Sigmoid colon (tissue), 7 donors: ENCODE results near the gene NOS1AP. TPM values are rescaled to one million over a fixed set of nuclear protein-coding genes. Genes with fewer than 3 reads are reported as not detected.

ENCODE experiments used
- DNase-seq: peaks from one replicate; pipeline ENCODE4 v3.0.0-alpha.2; 2019
- H3K27ac ChIP-seq, 4 donors: fragments of 200-600 bp; sonication (generic); one replicate each; pipeline ENCODE4 v1.5.1; 2016 to 2019; ENCODE audit warnings: mild to moderate bottlenecking in 1 of 4
- H3K27me3 ChIP-seq, 3 donors: fragments of 200-600 bp; sonication (generic); one replicate each; pipeline ENCODE4 v1.5.1; 2019; ENCODE audit warnings: mild to moderate bottlenecking in 1 of 3
- H3K36me3 ChIP-seq, 4 donors: fragments of 200-600 bp; sonication (generic); one replicate each; pipeline ENCODE4 v1.5.1; 2016 to 2019
- H3K4me1 ChIP-seq, 4 donors: fragments of 200-600 bp; sonication (generic); one replicate each; pipeline ENCODE4 v1.5.1; 2017 to 2019
- H3K4me3 ChIP-seq, 4 donors: fragments of 200-600 bp; sonication (generic); one replicate each; pipeline ENCODE4 v1.5.1; 2017 to 2019; ENCODE audit warnings: mild to moderate bottlenecking in 2 of 4, moderate library complexity in 1 of 4
- H3K9me3 ChIP-seq, 4 donors: fragments of 200-600 bp in 3 of 4; sonication (generic) in 3 of 4; one replicate each; pipeline versions ENCODE4 v1.5.1 to v1.6.1; 2013 to 2019
- CTCF ChIP-seq, 4 experiments: fragments of 450-650 bp in 3 of 4; fragments of 200-600 bp in 1 of 4; IDR thresholded peaks; one replicate each; pipeline ENCODE4 v1.5.1; 2016 to 2019; ENCODE audit warnings: antibody characterized with exemption in 4 of 4, mild to moderate bottlenecking in 3 of 4, moderate library complexity in 2 of 4
- EP300 ChIP-seq, 4 donors: sonication (generic); formaldehyde crosslinking; IDR thresholded peaks; one replicate each; pipeline ENCODE4 v1.6.1; 2017; ENCODE audit warnings: antibody characterized with exemption in 4 of 4
- POLR2A ChIP-seq, 2 donors: fragments of 450-650 bp; IDR thresholded peaks; one replicate each; pipeline ENCODE4 v1.6.1; 2016; ENCODE audit warnings: antibody characterized with exemption in 2 of 2, mild to moderate bottlenecking in 2 of 2, moderate library complexity in 2 of 2
- POLR2AphosphoS5 ChIP-seq, 4 donors: sonication (generic); formaldehyde crosslinking; IDR thresholded peaks; one replicate each; pipeline ENCODE4 v1.6.1; 2017; ENCODE audit warnings: antibody characterized with exemption in 4 of 4
- WGBS, 2 donors: extraction: QIAGEN DNeasy Blood & Tissue Kit; methylation state at CpG; one replicate each; pipeline ENCODE4 v1.1.7; 2013; 5-methylcytosine and 5-hydroxymethylcytosine counted together
- intact Hi-C: fragments of 100-400 bp; cut with DNase I; formaldehyde crosslinking; loops from one replicate; pipeline ENCODE4 v1.15.1; 2023
- polyA plus RNA-seq, 3 donors: library from polyadenylated mRNA; stranded (reverse); fragments of 200-250 nt; gene quantifications; one replicate each; pipeline ENCODE4 v1.2.3, GENCODE V29; 2013
- total RNA-seq, 4 donors: library from RNA; depleted of rRNA; stranded (reverse); fragments of >200 nt; gene quantifications; one replicate each; pipeline ENCODE4 v1.1.0, GENCODE V29; 2016
- donor health status: healthy with polysubstance abuse.
- donor health status: Bipolar disorder and iron deficiency.
- donor health status: healthy.

The NOS1AP gene
- total and polyA plus RNA-seq, 7 donors = 1.2 to 11.9 (median 4.6) TPM

- TF ChIP-seq POLR2AphosphoS5 (IDR thresholded peaks at IDR 0.05) (no peak), POLR2A (IDR thresholded peaks at IDR 0.05) (no peak), CTCF (IDR thresholded peaks at IDR 0.05) (no peak), EP300 (IDR thresholded peaks at IDR 0.05) (no peak)
- Histone ChIP-seq H3K9me3 (no peaks in the 10 kb centered on the region), H3K27me3 (no peaks in the 10 kb centered on the region), H3K36me3 (no peaks in the 10 kb centered on the region), H3K4me1 (peaks cover 0 to 98% (median 82%) of the 10 kb centered on the region in 4 donors), H3K27ac (peak overlapping the region; percentile 70 to 86 (median 78)), H3K4me3 (no peak overlapping the region)
- intact Hi-C loops = loop anchor here (5.0 to 10.0 kb wide), 2 partner anchors 80 to 418 kb away; no protein-coding TSS in a partner anchor
- WGBS, 2 donors = 34 to 75% methylated on average over 7 of the region's 7 CpGs
- no peak for DNase-seq
Observed at GRCh38 chr1:162212713-162213112, 143.2 kb downstream of the NOS1AP start.

GRCh38 chr1:162213281-162213912, 143.9 kb downstream of the NOS1AP start:
- no peak overlapping the region for H3K4me3 ChIP-seq
- no peaks in the 10 kb centered on the region for H3K36me3 ChIP-seq
- peak overlapping the region; percentile 70 to 86 (median 78) for H3K27ac ChIP-seq
- no peak for TF ChIP-seq CTCF (IDR thresholded peaks at IDR 0.05)
- TF ChIP-seq POLR2AphosphoS5 (IDR thresholded peaks at IDR 0.05) = peak; percentile 66 to 91 (median 80)
- peak in 3 of 4 donors; percentile 29 to 52 (median 39) for TF ChIP-seq EP300 (IDR thresholded peaks at IDR 0.05)
- DNase-seq = peak; percentile 92
- WGBS, 2 donors = 18 to 57% methylated on average over 7 of the region's 7 CpGs
- no peaks in the 10 kb centered on the region for H3K9me3 ChIP-seq
- H3K4me1 ChIP-seq = peaks cover 0 to 98% (median 82%) of the 10 kb centered on the region in 4 donors
- intact Hi-C loops = loop anchor here (5.0 to 10.0 kb wide), 2 partner anchors 81 to 419 kb away; no protein-coding TSS in a partner anchor
- H3K27me3 ChIP-seq = no peaks in the 10 kb centered on the region

- 78 to 83% methylated on average over 6 of the region's 6 CpGs for WGBS, 2 donors
- Histone ChIP-seq H3K27me3 (no peaks in the 10 kb centered on the region), H3K4me1 (peaks cover 0 to 98% (median 82%) of the 10 kb centered on the region in 4 donors), H3K4me3 (no peak overlapping the region), H3K27ac (peak overlapping the region; percentile 70 to 86 (median 78)), H3K9me3 (no peaks in the 10 kb centered on the region), H3K36me3 (no peaks in the 10 kb centered on the region)
- TF ChIP-seq POLR2A (IDR thresholded peaks at IDR 0.05) = no peak
- no peak for TF ChIP-seq POLR2AphosphoS5 (IDR thresholded peaks at IDR 0.05)
- no peak for TF ChIP-seq CTCF (IDR thresholded peaks at IDR 0.05)
- no peak for TF ChIP-seq EP300 (IDR thresholded peaks at IDR 0.05)
- intact Hi-C loops = loop anchor here (5.0 to 10.0 kb wide), 2 partner anchors 82 to 419 kb away; no protein-coding TSS in a partner anchor
- no peak for DNase-seq
Observed at GRCh38 chr1:162214202-162214601, 144.7 kb downstream of the NOS1AP start.

- H3K4me3 ChIP-seq = no peak overlapping the region
- peaks cover 0 to 97% (median 77%) of the 10 kb centered on the region in 4 donors for H3K4me1 ChIP-seq
- H3K27me3 ChIP-seq = no peaks in the 10 kb centered on the region
- H3K9me3 ChIP-seq = no peaks in the 10 kb centered on the region
- TF ChIP-seq POLR2AphosphoS5 (IDR thresholded peaks at IDR 0.05) (no peak), POLR2A (IDR thresholded peaks at IDR 0.05) (no peak), EP300 (IDR thresholded peaks at IDR 0.05) (no peak), CTCF (IDR thresholded peaks at IDR 0.05) (no peak)
- peak overlapping the region; percentile 37 to 86 (median 76) for H3K27ac ChIP-seq
- WGBS, 2 donors = 8 to 51% methylated on average over 5 of the region's 5 CpGs
- DNase-seq = no peak
- intact Hi-C loops = loop anchor here (5.0 to 10.0 kb wide), 2 partner anchors 144 to 421 kb away; no protein-coding TSS in a partner anchor
- H3K36me3 ChIP-seq = no peaks in the 10 kb centered on the region
Observed at GRCh38 chr1:162215902-162216301, 146.4 kb downstream of the NOS1AP start.
